HUES64 (cell line): Measurements from ENCODE around the gene BICC1.
A peak's percentile ranks its signal among the peaks of the same experiment; 100 is the strongest.

Experiments used
- H3K27ac ChIP-seq: 2 replicates; pipeline ENCODE4 v1.7.0; 2013; ENCODE audit warnings: low read depth, low read length, inconsistent platforms
- H3K27me3 ChIP-seq: 2 replicates; pipeline ENCODE4 v1.6.1; 2013; ENCODE audit warnings: mild to moderate bottlenecking, low read length; ENCODE audit not compliant: insufficient read depth
- H3K36me3 ChIP-seq: 2 replicates; pipeline ENCODE4 v1.6.1; 2013; ENCODE audit warnings: mild to moderate bottlenecking, low read length; ENCODE audit not compliant: insufficient read depth
- H3K4me1 ChIP-seq: 2 replicates; pipeline ENCODE4 v1.6.1; 2013; ENCODE audit warnings: mild to moderate bottlenecking, low read length, moderate library complexity; ENCODE audit not compliant: insufficient read depth
- H3K4me3 ChIP-seq: 2 replicates; pipeline ENCODE4 v1.5.1; 2013; ENCODE audit warnings: mild to moderate bottlenecking, low read length, moderate library complexity
- H3K9ac ChIP-seq: 2 replicates; pipeline ENCODE4 v1.6.1; 2013; ENCODE audit warnings: mild to moderate bottlenecking, low read depth, low read length
- H3K9me3 ChIP-seq: 2 replicates; pipeline ENCODE4 v1.6.1; 2013; ENCODE audit warnings: low read depth, low read length; ENCODE audit not compliant: insufficient read depth
- WGBS: fragments of 150-250, 120-280 bp; methylation state at CpG from one replicate; pipeline ENCODE4 v1.1.7; 2013; ENCODE audit warnings: missing lambda C conversion rate; 5-methylcytosine and 5-hydroxymethylcytosine counted together

The BICC1 gene

GRCh38 chr10:58481569-58482109 lies 31.0 kb upstream of the BICC1 start:
- Histone ChIP-seq H3K9ac (no peak overlapping the region), H3K27ac (no peak overlapping the region), H3K4me3 (no peak overlapping the region), H3K4me1 (peaks cover 18% of the 10 kb centered on the region), H3K27me3 (no peaks in the 10 kb centered on the region), H3K36me3 (no peaks in the 10 kb centered on the region), H3K9me3 (no peaks in the 10 kb centered on the region)
- 51% methylated on average over 2 of the region's 2 CpGs for WGBS

- no peak overlapping the region for H3K4me3 ChIP-seq
- no peak overlapping the region for H3K9ac ChIP-seq
- no peaks in the 10 kb centered on the region for H3K9me3 ChIP-seq
- H3K36me3 ChIP-seq, result no peaks in the 10 kb centered on the region
- peaks cover 3% of the 10 kb centered on the region; the same call in 1 of the 2 replicates for H3K4me1 ChIP-seq
- H3K27ac ChIP-seq, result no peak overlapping the region
- H3K27me3 ChIP-seq, result no peaks in the 10 kb centered on the region
- WGBS, result 100% methylated on average over 1 of the region's 1 CpG
These were observed 25.9 kb upstream of the BICC1 start for GRCh38 chr10:58486821-58487220.

- Histone ChIP-seq H3K36me3 (no peaks in the 10 kb centered on the region), H3K4me1 (no peaks in the 10 kb centered on the region), H3K27ac (no peak overlapping the region), H3K9ac (no peak overlapping the region), H3K9me3 (no peaks in the 10 kb centered on the region), H3K4me3 (no peak overlapping the region), H3K27me3 (no peaks in the 10 kb centered on the region)
- WGBS, result 89% methylated on average over 1 of the region's 2 CpGs
These were observed 23.8 kb upstream of the BICC1 start for GRCh38 chr10:58488921-58489320.

GRCh38 chr10:58502956-58503355 lies 9.7 kb upstream of the BICC1 start:
- Histone ChIP-seq H3K4me3 (no peak overlapping the region), H3K36me3 (no peaks in the 10 kb centered on the region), H3K27ac (no peak overlapping the region), H3K9me3 (no peaks in the 10 kb centered on the region), H3K9ac (no peak overlapping the region), H3K4me1 (peaks cover 6% of the 10 kb centered on the region; the same call in 1 of the 2 replicates), H3K27me3 (no peaks in the 10 kb centered on the region)
- WGBS, result 97% methylated on average over 1 of the region's 1 CpG

- Histone ChIP-seq H3K27ac (no peak overlapping the region), H3K4me3 (no peak overlapping the region), H3K9ac (no peak overlapping the region), H3K9me3 (no peaks in the 10 kb centered on the region), H3K4me1 (peaks cover 9% of the 10 kb centered on the region), H3K36me3 (no peaks in the 10 kb centered on the region), H3K27me3 (peaks cover 37% of the 10 kb centered on the region)
- 100% methylated on average over 2 of the region's 2 CpGs for WGBS
These were observed 4.4 kb upstream of the BICC1 start for GRCh38 chr10:58508316-58508715.

- Histone ChIP-seq H3K27ac (no peak overlapping the region), H3K9me3 (no peaks in the 10 kb centered on the region), H3K36me3 (no peaks in the 10 kb centered on the region), H3K4me1 (peaks cover 10% of the 10 kb centered on the region), H3K27me3 (peaks cover 62% of the 10 kb centered on the region), H3K4me3 (peak overlapping the region; percentile 57), H3K9ac (no peak overlapping the region)
- 63% methylated on average over 25 of the region's 26 CpGs for WGBS
These were observed 744 bp upstream of the BICC1 start for GRCh38 chr10:58511765-58512490.

GRCh38 chr10:58513188-58514110 lies 777 bp downstream of the BICC1 start:
- no peaks in the 10 kb centered on the region for H3K36me3 ChIP-seq
- H3K27me3 ChIP-seq, result peaks cover 62% of the 10 kb centered on the region
- peak overlapping the region; percentile 57 for H3K4me3 ChIP-seq
- H3K9ac ChIP-seq, result peak overlapping the region; percentile 20; the same call in 1 of the 2 replicates
- under 1% methylated on average over 53 of the region's 53 CpGs for WGBS
- H3K27ac ChIP-seq, result no peak overlapping the region
- H3K4me1 ChIP-seq, result peaks cover 10% of the 10 kb centered on the region
- H3K9me3 ChIP-seq, result no peaks in the 10 kb centered on the region

GRCh38 chr10:58514111-58514770 lies 1.6 kb downstream of the BICC1 start:
- no peak overlapping the region for H3K27ac ChIP-seq
- H3K27me3 ChIP-seq, result peaks cover 62% of the 10 kb centered on the region
- H3K9me3 ChIP-seq, result no peaks in the 10 kb centered on the region
- 75% methylated on average over 13 of the region's 13 CpGs for WGBS
- H3K4me3 ChIP-seq, result peak overlapping the region; percentile 57
- H3K4me1 ChIP-seq, result peaks cover 10% of the 10 kb centered on the region
- no peaks in the 10 kb centered on the region for H3K36me3 ChIP-seq
- no peak overlapping the region for H3K9ac ChIP-seq

GRCh38 chr10:58515291-58515941 lies 2.7 kb downstream of the BICC1 start:
- H3K4me3 ChIP-seq, result no peak overlapping the region

GRCh38 chr10:58516119-58516518 lies 3.4 kb downstream of the BICC1 start:
- Histone ChIP-seq H3K4me1 (peaks cover 10% of the 10 kb centered on the region), H3K9ac (no peak overlapping the region), H3K9me3 (no peaks in the 10 kb centered on the region), H3K4me3 (no peak overlapping the region), H3K36me3 (no peaks in the 10 kb centered on the region), H3K27ac (no peak overlapping the region), H3K27me3 (peaks cover 44% of the 10 kb centered on the region)
- 100% methylated on average over 1 of the region's 1 CpG for WGBS

More at GRCh38 chr10:58515291-58515941, 2.7 kb downstream of the BICC1 start:
- Histone ChIP-seq H3K9ac (no peak overlapping the region), H3K27ac (no peak overlapping the region), H3K36me3 (no peaks in the 10 kb centered on the region), H3K9me3 (no peaks in the 10 kb centered on the region), H3K4me1 (peaks cover 10% of the 10 kb centered on the region), H3K27me3 (peaks cover 51% of the 10 kb centered on the region)
- 96% methylated on average over 3 of the region's 4 CpGs for WGBS
